Ishikawa (cell line): ENCODE measurements around the gene ANKRD40.

Experiments used
- CEBPB ChIP-seq: IDR thresholded peaks from 2 replicates; pipeline ENCODE4 v1.6.1; 2012
- CREB1 ChIP-seq: IDR thresholded peaks from 2 replicates; pipeline ENCODE4 v1.6.1; 2012; ENCODE audit warnings: low read depth
- EGR1 ChIP-seq: IDR thresholded peaks from 2 replicates; pipeline ENCODE4 v1.6.1; 2012
- EP300 ChIP-seq: IDR thresholded peaks from 2 replicates; pipeline ENCODE4 v1.6.1; 2012; ENCODE audit warnings: borderline replicate concordance
- FOXM1 ChIP-seq: IDR thresholded peaks from 2 replicates; pipeline ENCODE4 v1.6.1; 2012; ENCODE audit warnings: low read depth, borderline replicate concordance
- NFIC ChIP-seq: IDR thresholded peaks from 2 replicates; pipeline ENCODE4 v1.6.1; 2012
- RAD21 ChIP-seq: IDR thresholded peaks from 2 replicates; pipeline ENCODE4 v1.6.1; 2012; ENCODE audit warnings: low read depth
- TAF1 ChIP-seq: IDR thresholded peaks from 2 replicates; pipeline ENCODE4 v1.6.1; 2012; ENCODE audit warnings: low read depth, mild to moderate bottlenecking
- TCF12 ChIP-seq: IDR thresholded peaks from 2 replicates; pipeline ENCODE4 v1.6.1; 2012; ENCODE audit warnings: low read depth
- TEAD4 ChIP-seq: IDR thresholded peaks from 2 replicates; pipeline ENCODE4 v1.6.1; 2012
- YY1 ChIP-seq: IDR thresholded peaks from 2 replicates; pipeline ENCODE4 v1.6.1; 2012; ENCODE audit warnings: low read depth
- ZBTB7A ChIP-seq: IDR thresholded peaks from 2 replicates; pipeline ENCODE4 v1.6.1; 2012; ENCODE audit warnings: low read depth
- TF ChIP-seq, protein P1 (sequence below): IDR thresholded peaks from 2 replicates; pipeline ENCODE4 v1.6.1; 2012
- TF ChIP-seq, protein P2 (sequence below): IDR thresholded peaks from 2 replicates; pipeline ENCODE4 v1.6.1; 2012
- TF ChIP-seq, protein P3 (sequence below): IDR thresholded peaks from 2 replicates; pipeline ENCODE4 v1.6.1; 2012; ENCODE audit warnings: low read depth, mild to moderate bottlenecking

The ANKRD40 gene

DNA sequence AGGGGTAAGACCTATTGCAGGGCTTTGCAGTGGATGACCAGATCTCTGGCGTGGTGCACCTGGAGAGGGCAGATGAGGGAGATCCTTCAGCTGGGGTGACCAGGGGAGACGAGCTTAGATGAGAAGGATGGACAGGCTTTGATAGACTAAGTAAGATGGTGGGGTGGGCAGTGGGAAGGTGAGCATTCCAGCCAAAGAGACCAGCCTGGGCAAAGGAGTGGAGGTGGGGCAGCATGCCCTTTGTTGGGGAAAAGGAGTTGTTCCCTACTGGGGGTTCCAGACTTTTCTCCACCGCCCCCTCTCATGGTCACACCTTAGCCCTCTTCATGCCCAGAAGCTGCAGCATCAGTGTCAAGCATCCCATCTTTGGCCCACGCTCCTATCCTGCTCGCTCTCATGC is 27.6 kb downstream of the ANKRD40 start:
- TF ChIP-seq FOXM1 (no peak), RAD21 (no peak), NFIC (no peak), YY1 (no peak), TAF1 (no peak), CEBPB (no peak)
- TF ChIP-seq, protein P1, sequence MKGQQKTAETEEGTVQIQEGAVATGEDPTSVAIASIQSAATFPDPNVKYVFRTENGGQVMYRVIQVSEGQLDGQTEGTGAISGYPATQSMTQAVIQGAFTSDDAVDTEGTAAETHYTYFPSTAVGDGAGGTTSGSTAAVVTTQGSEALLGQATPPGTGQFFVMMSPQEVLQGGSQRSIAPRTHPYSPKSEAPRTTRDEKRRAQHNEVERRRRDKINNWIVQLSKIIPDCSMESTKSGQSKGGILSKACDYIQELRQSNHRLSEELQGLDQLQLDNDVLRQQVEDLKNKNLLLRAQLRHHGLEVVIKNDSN = no peak

DNA sequence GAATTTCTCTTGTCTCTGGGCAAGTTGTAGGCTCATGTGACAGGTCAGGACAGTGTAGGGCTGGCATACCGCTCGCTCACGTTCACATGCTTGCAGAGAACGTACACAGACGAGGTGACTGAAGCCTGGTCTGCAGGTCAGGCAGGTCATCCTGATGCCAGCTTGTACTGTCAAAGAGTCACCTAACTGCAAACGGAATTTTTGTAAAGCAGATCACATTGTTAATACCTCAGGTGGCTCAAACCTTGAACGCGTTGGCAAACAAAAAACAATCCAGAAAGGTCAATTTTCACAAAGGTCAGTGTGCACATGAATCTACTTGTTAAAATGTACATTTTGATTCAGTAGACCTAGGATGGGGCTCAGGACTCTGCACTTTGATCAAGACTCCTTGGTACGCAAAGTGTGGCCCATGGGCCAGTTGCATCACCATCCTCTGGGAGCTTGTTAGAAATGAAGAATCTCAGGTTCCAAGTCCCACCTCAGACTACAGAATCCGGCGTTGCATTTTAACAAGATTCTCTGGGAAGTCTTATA is 28.6 kb downstream of the ANKRD40 start:
- no peak for TF ChIP-seq ZBTB7A
- TF ChIP-seq, protein P1 = no peak
- TF ChIP-seq FOXM1 = no peak
- TF ChIP-seq EP300 = no peak
- TF ChIP-seq TAF1 = no peak
- TF ChIP-seq, protein P2, sequence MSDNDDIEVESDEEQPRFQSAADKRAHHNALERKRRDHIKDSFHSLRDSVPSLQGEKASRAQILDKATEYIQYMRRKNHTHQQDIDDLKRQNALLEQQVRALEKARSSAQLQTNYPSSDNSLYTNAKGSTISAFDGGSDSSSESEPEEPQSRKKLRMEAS = no peak
- no peak for TF ChIP-seq CREB1

DNA sequence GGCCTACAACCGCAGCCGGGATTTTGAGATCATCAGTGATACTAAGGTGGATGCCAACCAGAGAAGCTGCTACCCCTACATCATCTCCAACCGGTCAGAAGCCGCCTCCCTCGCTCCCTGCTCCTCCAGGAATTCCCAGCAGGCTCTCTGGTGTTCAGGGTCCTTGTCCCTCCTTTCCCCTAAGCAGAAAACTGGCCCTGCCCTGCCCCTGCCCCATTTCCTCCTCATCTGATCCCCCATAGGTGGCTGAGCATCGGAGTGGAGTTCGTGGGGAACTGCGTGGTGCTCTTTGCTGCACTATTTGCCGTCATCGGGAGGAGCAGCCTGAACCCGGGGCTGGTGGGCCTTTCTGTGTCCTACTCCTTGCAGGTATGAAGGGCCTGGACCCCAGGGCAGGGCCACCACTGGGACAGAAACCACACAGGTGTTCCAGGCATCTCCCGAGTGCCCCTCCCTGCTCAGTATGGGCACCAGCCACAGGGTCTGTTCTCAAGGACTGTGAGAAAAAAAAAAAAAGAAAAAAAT is 29.8 kb downstream of the ANKRD40 start:
- no peak for TF ChIP-seq NFIC
- TF ChIP-seq TEAD4 = no peak
- TF ChIP-seq RAD21 = no peak

DNA sequence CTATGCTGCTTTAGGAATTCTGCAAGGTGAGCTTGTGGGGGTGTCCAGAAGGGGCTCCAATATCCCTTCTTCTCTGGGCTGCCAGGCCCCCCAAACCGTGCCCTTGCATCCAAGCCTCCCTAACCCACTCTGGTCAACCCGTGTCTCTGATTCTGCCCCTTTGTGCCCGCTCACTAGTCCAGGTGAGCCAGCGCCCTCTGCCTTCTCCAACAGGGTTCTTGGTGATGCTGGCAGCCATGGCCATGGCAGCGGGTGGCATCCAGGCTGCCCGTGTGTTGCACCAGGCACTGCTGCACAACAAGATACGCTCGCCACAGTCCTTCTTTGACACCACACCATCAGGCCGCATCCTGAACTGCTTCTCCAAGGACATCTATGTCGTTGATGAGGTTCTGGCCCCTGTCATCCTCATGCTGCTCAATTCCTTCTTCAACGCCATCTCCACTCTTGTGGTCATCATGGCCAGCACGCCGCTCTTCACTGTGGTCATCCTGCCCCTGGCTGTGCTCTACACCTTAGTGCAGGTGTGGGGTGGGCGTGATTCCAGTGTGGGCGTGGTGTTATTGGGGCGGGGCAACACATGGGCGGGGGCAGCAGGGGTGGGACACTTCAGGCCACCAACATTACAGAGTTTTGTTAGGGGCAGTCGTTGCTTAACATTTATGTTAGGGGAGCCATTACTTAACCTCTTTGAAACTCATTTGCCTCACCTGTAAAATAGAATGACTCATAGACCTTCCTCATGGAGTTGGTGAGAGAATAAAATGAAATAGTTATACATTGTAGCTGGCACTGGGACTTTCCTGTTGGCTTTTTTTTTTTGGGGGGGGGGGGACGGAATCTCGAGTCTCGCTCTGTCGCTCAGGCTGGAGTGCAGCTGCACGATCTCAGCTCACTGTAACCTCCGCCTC is 31.4 kb downstream of the ANKRD40 start:
- no peak for TF ChIP-seq TAF1

DNA sequence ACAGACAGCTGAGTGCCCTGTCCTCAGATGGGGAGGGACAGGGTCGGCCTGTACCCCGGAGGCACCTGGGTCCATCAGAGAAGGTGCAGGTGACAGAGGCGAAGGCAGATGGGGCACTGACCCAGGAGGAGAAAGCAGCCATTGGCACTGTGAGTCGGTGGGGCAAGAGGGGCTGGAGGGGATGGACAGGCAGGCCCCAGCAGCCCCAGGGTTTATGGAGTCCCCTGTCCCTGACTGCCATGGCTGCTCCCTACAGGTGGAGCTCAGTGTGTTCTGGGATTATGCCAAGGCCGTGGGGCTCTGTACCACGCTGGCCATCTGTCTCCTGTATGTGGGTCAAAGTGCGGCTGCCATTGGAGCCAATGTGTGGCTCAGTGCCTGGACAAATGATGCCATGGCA is 32.1 kb downstream of the ANKRD40 start:
- TF ChIP-seq TCF12 = no peak
- no peak for TF ChIP-seq EP300
- TF ChIP-seq, protein P3, sequence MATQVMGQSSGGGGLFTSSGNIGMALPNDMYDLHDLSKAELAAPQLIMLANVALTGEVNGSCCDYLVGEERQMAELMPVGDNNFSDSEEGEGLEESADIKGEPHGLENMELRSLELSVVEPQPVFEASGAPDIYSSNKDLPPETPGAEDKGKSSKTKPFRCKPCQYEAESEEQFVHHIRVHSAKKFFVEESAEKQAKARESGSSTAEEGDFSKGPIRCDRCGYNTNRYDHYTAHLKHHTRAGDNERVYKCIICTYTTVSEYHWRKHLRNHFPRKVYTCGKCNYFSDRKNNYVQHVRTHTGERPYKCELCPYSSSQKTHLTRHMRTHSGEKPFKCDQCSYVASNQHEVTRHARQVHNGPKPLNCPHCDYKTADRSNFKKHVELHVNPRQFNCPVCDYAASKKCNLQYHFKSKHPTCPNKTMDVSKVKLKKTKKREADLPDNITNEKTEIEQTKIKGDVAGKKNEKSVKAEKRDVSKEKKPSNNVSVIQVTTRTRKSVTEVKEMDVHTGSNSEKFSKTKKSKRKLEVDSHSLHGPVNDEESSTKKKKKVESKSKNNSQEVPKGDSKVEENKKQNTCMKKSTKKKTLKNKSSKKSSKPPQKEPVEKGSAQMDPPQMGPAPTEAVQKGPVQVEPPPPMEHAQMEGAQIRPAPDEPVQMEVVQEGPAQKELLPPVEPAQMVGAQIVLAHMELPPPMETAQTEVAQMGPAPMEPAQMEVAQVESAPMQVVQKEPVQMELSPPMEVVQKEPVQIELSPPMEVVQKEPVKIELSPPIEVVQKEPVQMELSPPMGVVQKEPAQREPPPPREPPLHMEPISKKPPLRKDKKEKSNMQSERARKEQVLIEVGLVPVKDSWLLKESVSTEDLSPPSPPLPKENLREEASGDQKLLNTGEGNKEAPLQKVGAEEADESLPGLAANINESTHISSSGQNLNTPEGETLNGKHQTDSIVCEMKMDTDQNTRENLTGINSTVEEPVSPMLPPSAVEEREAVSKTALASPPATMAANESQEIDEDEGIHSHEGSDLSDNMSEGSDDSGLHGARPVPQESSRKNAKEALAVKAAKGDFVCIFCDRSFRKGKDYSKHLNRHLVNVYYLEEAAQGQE = no peak
- no peak for TF ChIP-seq TAF1
- TF ChIP-seq ZBTB7A = no peak
- TF ChIP-seq, protein P2 = no peak
- TF ChIP-seq FOXM1 = no peak
- TF ChIP-seq TEAD4 = no peak
- TF ChIP-seq CEBPB = no peak
- no peak for TF ChIP-seq YY1
- no peak for TF ChIP-seq CREB1
- TF ChIP-seq RAD21 = no peak
- no peak for TF ChIP-seq EGR1
- TF ChIP-seq, protein P1 = no peak

DNA sequence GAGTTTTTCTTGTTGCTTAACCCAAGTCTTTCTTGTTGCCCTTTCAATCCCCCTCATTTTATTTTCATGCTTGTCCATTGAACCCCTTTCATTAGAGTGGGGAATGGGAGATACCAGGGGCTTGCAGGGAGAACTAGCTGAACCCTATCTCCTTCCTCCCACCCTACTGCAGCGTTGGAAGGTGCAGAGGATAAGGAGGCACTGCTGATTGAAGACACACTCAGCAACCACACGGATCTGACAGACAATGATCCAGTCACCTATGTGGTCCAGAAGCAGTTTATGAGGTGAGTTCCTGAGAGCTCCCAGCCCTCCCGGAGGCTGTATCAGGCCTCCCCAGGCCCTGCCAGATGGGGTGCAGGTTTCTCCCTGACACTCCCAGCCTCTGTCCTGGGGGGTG is 32.5 kb downstream of the ANKRD40 start:
- TF ChIP-seq CREB1 (no peak), CEBPB (no peak), NFIC (no peak), TCF12 (no peak), EP300 (no peak), FOXM1 (no peak), YY1 (no peak), RAD21 (no peak), TAF1 (no peak), TEAD4 (no peak)
- TF ChIP-seq, protein P1 = no peak
- TF ChIP-seq, protein P2 = no peak
- TF ChIP-seq, protein P3 = no peak
